GM18499 (cell line): ENCODE data around the gene CRMP1.

Experiments
- ATAC-seq: cut with Tn5 transposase; IDR thresholded peaks from one replicate; pipeline ENCODE4 v1.9.1; 2021; ENCODE audit warnings: moderate number of reproducible peaks; ENCODE audit not compliant: insufficient read depth, unreplicated experiment

Gene CRMP1

GRCh38 chr4:5890063-5890727 is 2.7 kb downstream of the CRMP1 start:
- no peak for ATAC-seq

DNA sequence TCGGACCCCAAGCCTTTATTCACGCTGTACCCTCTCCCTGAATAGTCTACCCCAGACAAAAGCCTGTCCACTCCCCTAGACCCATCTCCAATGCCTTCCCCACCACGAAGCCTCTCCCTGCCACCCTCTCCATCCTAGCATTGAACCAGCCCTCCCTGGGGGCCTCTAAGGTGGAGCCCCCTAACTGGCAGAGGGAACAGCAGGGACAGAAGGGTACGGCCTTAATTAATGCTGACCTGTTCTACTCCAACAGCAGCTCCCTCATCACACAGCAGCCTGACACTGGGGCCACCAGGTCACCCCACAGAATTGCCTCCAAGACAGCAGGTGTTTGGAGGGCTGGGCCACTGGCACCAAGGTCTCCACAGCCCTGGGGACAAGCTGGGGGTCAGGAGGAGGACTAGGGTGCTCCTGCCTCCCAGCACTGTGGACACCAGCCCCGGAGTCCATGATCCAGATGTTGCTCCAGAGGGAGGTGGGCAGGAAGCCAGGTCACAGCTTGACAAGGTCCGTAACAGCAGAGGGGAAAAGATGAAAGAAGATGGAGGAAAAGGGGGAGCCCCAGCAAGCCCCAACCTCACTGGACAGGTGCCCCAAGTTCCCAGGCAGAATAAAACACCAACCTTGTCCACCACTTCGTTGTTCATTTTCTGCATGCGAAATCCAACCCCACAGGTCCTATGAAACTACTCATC is 3.7 kb downstream of the CRMP1 start:
- ATAC-seq, result no peak

GRCh38 chr4:5888222-5889001 is 4.5 kb downstream of the CRMP1 start:
- ATAC-seq, result no peak

DNA sequence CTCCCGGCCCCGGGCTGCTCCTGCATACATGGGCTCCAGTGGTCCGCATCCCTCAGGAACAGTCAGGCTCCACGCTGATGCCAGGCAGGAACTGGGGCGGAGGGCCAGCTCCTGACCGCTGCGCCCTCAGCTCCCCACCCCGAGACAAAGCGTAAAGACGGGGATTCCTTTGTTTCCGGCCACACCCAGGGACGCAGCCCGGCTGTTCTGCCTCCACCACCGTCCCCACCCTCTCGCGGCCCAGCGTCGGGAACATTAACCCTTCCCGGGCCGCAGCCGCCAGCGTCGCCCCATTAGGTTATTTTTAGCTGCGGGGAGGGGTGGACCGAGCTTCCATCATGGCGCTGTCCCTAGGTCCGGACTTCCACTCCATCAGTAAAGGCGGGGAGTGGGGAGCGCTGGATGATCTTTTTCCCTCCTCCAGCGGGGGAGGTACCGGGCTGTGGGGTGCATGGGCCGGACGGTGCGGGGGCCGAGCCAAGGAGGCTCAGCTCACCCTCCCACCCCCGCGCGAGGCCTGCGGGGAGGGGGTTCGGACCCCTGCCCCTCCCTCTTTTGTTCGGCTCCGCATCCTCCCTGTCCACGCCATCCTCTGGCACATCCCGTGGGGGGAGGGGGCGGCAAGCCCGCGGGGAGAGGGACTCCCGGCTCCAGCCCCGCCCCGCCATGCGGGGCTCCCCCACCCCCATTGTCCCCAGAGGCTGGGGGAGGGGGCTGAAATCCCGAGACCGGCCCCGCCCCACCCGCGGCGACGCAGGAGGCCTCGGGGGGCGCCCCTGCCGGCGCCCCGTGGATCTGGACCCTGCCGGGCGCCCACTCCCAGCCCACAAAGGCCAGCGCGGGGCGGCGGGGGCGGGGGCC is 5.3 kb downstream of the CRMP1 start:
- no peak for ATAC-seq

DNA sequence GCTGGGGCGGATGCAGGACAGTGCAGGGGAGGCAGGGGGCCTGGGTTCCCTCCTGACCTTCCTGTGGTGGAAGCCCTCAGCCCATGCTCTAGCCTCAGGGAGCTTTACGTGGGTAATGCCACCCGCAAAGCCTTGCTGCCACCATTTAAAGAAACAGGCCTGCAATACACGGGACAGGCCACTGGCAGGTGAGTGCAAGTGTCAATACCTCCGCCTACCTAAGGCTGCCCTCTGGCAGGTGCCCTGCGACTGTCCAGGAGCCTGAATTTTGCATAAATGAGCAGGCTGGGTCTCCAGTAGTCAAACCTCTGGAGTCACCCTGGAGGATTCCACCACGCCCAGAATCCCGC is 5.9 kb downstream of the CRMP1 start:
- ATAC-seq, result no peak

- ATAC-seq, result no peak
Observed at GRCh38 chr4:5885733-5886132, 7.2 kb downstream of the CRMP1 start.

DNA sequence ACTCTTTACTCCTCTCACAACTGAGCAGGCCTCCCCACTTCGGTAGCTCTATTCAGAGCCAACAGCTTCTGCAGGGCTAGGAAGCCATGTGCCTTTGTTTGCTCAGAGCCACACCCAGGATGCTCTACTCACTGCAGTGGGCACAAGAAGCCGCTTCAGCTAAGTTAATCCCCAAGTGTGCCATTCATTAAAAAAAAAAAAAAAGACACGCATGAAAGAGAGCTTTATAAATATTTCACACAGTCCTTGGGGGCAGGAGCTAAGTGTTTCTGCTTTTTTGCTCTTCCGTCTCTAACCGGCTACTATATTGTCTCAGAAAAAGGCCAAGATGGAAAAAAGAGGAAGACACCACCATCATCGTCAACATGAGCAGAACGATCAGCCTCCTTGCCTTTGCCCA is 8.1 kb downstream of the CRMP1 start:
- ATAC-seq, result no peak

- no peak for ATAC-seq
Observed at GRCh38 chr4:5883916-5884315, 9.0 kb downstream of the CRMP1 start.

- ATAC-seq, result no peak
Observed at GRCh38 chr4:5882947-5883346, 9.9 kb downstream of the CRMP1 start.

DNA sequence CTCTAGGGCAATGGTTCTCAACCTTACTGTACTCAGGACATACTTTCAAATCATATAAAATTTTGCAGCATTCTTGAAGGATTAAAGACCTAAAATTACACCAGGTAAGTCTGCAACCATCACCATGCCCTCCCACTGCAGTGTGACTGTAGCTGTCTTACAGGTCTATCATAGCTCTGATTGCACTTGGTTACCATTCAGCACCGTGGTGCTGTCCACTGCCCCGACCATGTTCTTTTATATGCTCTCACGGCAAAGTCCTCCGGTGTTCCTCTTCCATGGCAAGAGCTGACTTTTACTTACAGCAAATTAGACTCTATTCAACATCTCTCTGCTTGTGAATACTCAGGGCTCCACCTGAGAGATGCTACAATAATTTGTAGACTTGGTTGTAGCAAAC is 11.5 kb downstream of the CRMP1 start:
- ATAC-seq, result no peak

GRCh38 chr4:5878359-5878758 is 14.5 kb downstream of the CRMP1 start:
- ATAC-seq, result no peak

DNA sequence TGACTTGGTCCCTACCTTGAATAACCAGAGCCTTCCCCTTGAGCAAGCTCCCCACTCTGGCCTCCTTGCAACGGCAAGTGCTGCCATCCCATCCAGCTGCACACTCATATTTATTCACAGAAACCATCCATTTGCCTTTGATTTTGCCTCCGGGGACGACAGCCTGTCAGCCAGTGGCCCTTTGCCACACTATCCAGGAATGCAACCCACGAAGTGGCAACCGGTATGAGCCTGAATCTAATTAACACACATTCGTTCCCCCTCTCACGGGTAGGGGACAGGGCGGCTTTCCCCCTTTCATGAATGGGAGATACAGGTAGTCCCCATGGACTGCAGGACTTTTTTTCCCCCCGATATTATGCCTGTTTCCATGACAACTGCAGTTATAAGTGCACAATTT is 15.5 kb downstream of the CRMP1 start:
- ATAC-seq, result no peak

DNA sequence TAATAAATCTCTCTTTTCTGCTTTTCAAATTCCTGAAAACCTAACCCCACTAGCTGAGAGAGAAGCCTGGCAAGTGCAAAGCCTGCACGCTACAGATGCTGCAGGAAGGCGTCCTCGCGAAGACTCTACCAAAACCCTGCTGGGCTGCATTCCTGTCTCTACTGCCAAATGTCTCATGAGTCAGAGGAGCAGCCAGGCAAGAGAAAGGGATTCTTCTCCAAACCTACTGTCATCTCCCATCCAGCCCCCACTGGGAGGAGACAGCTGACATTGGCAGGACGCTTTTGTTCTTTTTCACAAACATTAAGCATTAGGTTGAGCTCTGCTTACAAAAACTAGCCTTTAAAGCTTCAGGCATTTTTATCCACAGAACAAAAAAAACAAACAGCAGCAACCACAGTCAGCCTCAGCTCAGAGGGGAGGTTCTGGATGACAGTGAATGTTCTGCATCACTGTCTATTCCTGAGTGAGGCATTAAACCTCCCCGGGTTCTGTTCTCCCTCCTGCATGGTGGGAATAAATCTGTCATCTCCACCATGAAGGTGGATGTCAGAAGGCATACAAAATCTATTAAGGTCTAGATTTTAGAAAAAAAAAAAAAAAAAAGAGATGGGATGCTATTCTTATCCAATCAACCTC is 18.0 kb downstream of the CRMP1 start:
- no peak for ATAC-seq

- ATAC-seq, result no peak
Observed at GRCh38 chr4:5870701-5871100, 22.2 kb downstream of the CRMP1 start.

- no peak for ATAC-seq
Observed at GRCh38 chr4:5869966-5870619, 22.8 kb downstream of the CRMP1 start.

DNA sequence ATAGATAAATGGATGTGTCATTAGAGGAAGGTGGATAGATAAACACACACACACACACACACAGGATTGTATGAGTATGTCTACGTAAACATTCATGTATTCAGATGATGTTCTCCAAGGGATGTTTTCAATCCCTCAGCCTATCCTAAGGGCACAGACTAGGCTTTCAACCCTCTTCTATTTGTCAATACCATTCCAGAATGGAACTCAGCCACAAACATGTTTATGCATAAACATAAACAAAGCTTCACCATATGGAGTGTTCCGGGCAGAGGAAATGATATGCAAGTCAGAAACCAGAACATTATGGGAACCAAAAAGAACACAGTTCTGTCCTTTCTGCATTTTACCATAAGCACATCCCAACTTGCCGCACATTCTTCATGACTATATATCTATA is 25.0 kb downstream of the CRMP1 start:
- no peak for ATAC-seq

DNA sequence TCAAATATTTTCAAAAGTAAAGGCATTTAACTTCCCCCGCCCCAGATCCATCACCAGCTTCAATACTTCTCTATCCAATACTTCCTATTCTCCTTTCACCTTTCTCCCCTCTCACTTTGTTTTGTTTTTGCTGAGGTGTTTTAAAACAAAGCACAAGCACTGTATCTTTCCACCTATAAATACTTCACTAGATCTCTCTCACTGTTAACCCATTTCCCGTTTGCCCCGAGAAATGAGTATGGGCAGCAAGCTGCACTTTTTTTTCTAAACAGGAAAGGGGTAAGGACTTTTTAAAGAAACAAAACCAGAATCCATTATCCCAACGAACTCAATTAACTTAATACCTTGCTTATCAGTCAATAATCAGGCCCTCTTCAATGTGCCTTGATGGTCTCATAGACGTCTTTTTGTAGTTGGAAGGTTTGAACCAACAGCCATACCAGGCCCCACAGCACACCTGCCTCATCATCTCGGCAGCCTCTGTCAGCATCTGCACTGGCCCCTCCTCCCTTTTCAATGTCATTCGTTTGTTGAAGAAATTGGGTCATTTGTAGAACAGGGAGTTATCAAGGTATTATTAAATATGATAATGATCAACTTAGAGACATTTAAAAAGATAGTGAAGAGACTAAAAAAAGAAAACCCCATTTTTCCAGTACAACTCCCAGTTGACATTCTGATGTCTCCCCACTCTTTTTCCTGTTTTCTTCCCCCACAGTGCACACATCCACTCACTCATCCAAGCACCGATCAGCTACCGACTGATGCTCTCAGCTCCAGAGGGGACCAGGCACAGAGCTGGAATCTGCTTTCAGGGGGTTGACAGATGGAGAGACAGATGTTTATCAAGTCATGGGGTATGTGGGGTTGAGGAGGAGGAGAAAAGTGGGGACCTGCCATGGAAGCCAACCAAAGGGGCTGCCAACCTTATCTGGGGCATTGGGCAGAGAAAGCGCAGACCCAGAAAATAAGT is 25.8 kb downstream of the CRMP1 start:
- no peak for ATAC-seq

- ATAC-seq, result no peak
Observed at GRCh38 chr4:5865896-5866599, 26.8 kb downstream of the CRMP1 start.
